SK-N-SH treated with all-trans-retinoic acid at 6 μM for 48 hours (cell line): ENCODE results near the gene HTR3E.
"Not testable (repeated sequence)": the region's sequence is repeated elsewhere in the genome, so short reads cannot be mapped to it uniquely, and the experiment has no call there.

Experiments used
- ATAC-seq: fragments of 200-7000 bp; cut with Tn5 transposase; 3 replicates; pipeline ENCODE4 v1.9.1; 2020; ENCODE audit warnings: mild to moderate bottlenecking, moderate library complexity
- ARNTL ChIP-seq: fragments of 450-650 bp; formaldehyde crosslinking; IDR thresholded peaks from 2 replicates; pipeline ENCODE4 v1.5.0; 2020; ENCODE audit warnings: low read depth, mild to moderate bottlenecking, moderate library complexity, borderline replicate concordance
- BACH2 ChIP-seq: fragments of 250-450 bp; sonication (Bioruptor Pico); IDR thresholded peaks from 2 replicates; pipeline ENCODE4 v1.9.0; 2021; ENCODE audit warnings: mild to moderate bottlenecking, borderline replicate concordance
- CSDC2 ChIP-seq: fragments of 250-450 bp; sonication (Bioruptor Pico); IDR thresholded peaks from 2 replicates; pipeline ENCODE4 v1.5.0; 2020; ENCODE audit warnings: mild to moderate bottlenecking, moderate library complexity
- ESRRG ChIP-seq: fragments of 250-450 bp; sonication (Bioruptor Pico); IDR thresholded peaks from 2 replicates; pipeline ENCODE4 v1.6.1; 2021; ENCODE audit warnings: mild to moderate bottlenecking
- GLIS3 ChIP-seq: fragments of 250-450 bp; sonication (Bioruptor Pico); IDR thresholded peaks from 2 replicates; pipeline ENCODE4 v1.5.0; 2020; ENCODE audit warnings: mild to moderate bottlenecking, moderate library complexity
- ISL1 ChIP-seq: fragments of 250-450 bp; sonication (Bioruptor Pico); IDR thresholded peaks from 2 replicates; pipeline ENCODE4 v2.1.2; 2022; ENCODE audit warnings: mild to moderate bottlenecking, moderate library complexity
- OSR1 ChIP-seq: fragments of 250-450 bp; sonication (Bioruptor Pico); IDR thresholded peaks from 2 replicates; pipeline ENCODE4 v1.8.0; 2022; ENCODE audit warnings: moderate library complexity, mild to moderate bottlenecking, inconsistent platforms
- PPARA ChIP-seq: fragments of 250-450 bp; sonication (Bioruptor Pico); IDR thresholded peaks from 2 replicates; pipeline ENCODE4 v1.5.0; 2020; ENCODE audit warnings: mild to moderate bottlenecking, borderline replicate concordance
- RARB ChIP-seq: fragments of 250-450 bp; sonication (Bioruptor Pico); IDR thresholded peaks from 2 replicates; pipeline ENCODE4 v1.8.0; 2021; ENCODE audit warnings: mild to moderate bottlenecking, moderate library complexity
- SNAI2 ChIP-seq: fragments of 250-450 bp; sonication (Bioruptor Pico); IDR thresholded peaks from 2 replicates; pipeline ENCODE4 v1.5.0; 2020; ENCODE audit warnings: mild to moderate bottlenecking, moderate library complexity
- TCF4 ChIP-seq: fragments of 250-450 bp; sonication (Bioruptor Pico); IDR thresholded peaks from 2 replicates; pipeline ENCODE4 v1.8.0; 2021; ENCODE audit warnings: mild to moderate bottlenecking, moderate library complexity, borderline replicate concordance
- TOX ChIP-seq: fragments of 250-450 bp; sonication (Bioruptor Pico); IDR thresholded peaks from 2 replicates; pipeline ENCODE4 v1.8.0; 2021; ENCODE audit warnings: mild to moderate bottlenecking, moderate library complexity, borderline replicate concordance
- ZC3H10 ChIP-seq: fragments of 250-450 bp; sonication (Bioruptor Pico); IDR thresholded peaks from 2 replicates; pipeline ENCODE4 v1.5.1; 2021; ENCODE audit warnings: mild to moderate bottlenecking, moderate library complexity
- ZFP3 ChIP-seq: fragments of 250-450 bp; sonication (Bioruptor Pico); IDR thresholded peaks from 2 replicates; pipeline ENCODE4 v1.5.0; 2020; ENCODE audit warnings: mild to moderate bottlenecking, moderate library complexity
- ZFP30 ChIP-seq: fragments of 450-650 bp; formaldehyde crosslinking; IDR thresholded peaks from 2 replicates; pipeline ENCODE4 v1.5.0; 2022; ENCODE audit warnings: mild to moderate bottlenecking, moderate library complexity
- ZNF565 ChIP-seq: fragments of 450-650 bp; formaldehyde crosslinking; conservative IDR thresholded peaks from 2 replicates; pipeline ENCODE4 v1.5.0; 2020; ENCODE audit warnings: low read depth, mild to moderate bottlenecking, moderate library complexity
- ZNF70 ChIP-seq: fragments of 450-650 bp; formaldehyde crosslinking; IDR thresholded peaks from 2 replicates; pipeline ENCODE4 v1.5.0; 2020; ENCODE audit warnings: mild to moderate bottlenecking, moderate library complexity
- ZNF8 ChIP-seq: fragments of 450-650 bp; formaldehyde crosslinking; IDR thresholded peaks from 2 replicates; pipeline ENCODE4 v1.5.0; 2020; ENCODE audit warnings: mild to moderate bottlenecking, moderate library complexity
- TF ChIP-seq, protein P1 (sequence below): fragments of 250-450 bp; sonication (Bioruptor Pico); IDR thresholded peaks from 2 replicates; pipeline ENCODE4 v1.5.1; 2020; ENCODE audit warnings: low read depth, mild to moderate bottlenecking, moderate library complexity
- TF ChIP-seq, protein P2 (sequence below): fragments of 250-450 bp; sonication (Bioruptor Pico); IDR thresholded peaks from 2 replicates; pipeline ENCODE4 v1.5.1; 2021; ENCODE audit warnings: mild to moderate bottlenecking, moderate library complexity
- TF ChIP-seq, protein P3 (sequence below): fragments of 250-450 bp; sonication (Bioruptor Pico); IDR thresholded peaks from 2 replicates; pipeline ENCODE4 v1.8.0; 2021; ENCODE audit warnings: low read depth, mild to moderate bottlenecking, moderate library complexity, borderline replicate concordance
- TF ChIP-seq, protein P4 (sequence below): fragments of 250-450 bp; sonication (Bioruptor Pico); IDR thresholded peaks from 2 replicates; pipeline ENCODE4 v1.8.0; 2020; ENCODE audit warnings: mild to moderate bottlenecking, moderate library complexity, borderline replicate concordance
- TF ChIP-seq, protein P5 (sequence below): fragments of 250-450 bp; sonication (Bioruptor Pico); IDR thresholded peaks from 2 replicates; pipeline ENCODE4 v1.5.0; 2020; ENCODE audit warnings: mild to moderate bottlenecking, moderate library complexity

The HTR3E gene

DNA sequence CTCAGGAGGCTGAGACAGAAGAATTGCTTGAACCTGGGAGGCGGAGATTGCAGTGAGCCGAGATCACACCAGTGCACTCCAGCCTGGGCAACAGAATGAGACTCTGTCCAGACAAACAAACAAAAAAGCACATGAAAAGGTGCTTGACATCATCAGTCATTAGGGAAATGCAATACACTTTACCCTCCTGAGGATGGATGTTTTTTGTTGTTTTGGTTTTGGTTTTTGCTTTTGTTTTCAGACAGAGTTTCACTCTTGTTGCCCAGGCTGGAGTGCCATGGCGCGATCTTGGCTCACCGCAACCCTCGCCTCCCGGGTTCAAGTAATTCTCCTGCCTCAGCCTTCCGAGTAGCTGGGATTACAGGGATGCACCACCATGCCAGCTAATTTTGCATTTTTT is 24.2 kb downstream of the HTR3E start:
- not testable (repeated sequence) for ATAC-seq

DNA sequence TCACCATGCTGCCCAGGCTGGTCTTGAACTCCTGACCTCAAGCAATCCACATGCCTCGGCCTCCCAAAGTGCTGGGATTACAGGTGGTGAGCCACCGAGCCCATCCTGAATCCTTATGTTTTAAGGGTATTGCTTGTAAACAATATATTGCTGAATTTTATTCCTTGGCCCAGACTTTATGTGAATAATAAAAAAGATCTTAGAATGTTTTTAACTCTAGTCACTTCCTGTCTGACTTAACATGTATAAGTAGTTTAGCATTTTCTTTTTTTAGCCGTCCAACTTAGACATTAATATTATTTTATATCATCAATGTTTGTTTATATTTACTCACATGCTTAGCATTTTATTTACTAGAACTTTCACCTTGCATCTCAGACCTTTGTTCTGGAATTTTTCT is 29.1 kb downstream of the HTR3E start:
- no peak for ATAC-seq
- TF ChIP-seq, protein P1, sequence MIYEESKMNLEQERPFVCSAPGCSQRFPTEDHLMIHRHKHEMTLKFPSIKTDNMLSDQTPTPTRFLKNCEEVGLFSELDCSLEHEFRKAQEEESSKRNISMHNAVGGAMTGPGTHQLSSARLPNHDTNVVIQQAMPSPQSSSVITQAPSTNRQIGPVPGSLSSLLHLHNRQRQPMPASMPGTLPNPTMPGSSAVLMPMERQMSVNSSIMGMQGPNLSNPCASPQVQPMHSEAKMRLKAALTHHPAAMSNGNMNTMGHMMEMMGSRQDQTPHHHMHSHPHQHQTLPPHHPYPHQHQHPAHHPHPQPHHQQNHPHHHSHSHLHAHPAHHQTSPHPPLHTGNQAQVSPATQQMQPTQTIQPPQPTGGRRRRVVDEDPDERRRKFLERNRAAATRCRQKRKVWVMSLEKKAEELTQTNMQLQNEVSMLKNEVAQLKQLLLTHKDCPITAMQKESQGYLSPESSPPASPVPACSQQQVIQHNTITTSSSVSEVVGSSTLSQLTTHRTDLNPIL (CRISPR knock-in tag), result no peak
- TF ChIP-seq ZNF70 (CRISPR knock-in tag), result no peak
- TF ChIP-seq PPARA (CRISPR knock-in tag), result no peak
- TF ChIP-seq, protein P2, sequence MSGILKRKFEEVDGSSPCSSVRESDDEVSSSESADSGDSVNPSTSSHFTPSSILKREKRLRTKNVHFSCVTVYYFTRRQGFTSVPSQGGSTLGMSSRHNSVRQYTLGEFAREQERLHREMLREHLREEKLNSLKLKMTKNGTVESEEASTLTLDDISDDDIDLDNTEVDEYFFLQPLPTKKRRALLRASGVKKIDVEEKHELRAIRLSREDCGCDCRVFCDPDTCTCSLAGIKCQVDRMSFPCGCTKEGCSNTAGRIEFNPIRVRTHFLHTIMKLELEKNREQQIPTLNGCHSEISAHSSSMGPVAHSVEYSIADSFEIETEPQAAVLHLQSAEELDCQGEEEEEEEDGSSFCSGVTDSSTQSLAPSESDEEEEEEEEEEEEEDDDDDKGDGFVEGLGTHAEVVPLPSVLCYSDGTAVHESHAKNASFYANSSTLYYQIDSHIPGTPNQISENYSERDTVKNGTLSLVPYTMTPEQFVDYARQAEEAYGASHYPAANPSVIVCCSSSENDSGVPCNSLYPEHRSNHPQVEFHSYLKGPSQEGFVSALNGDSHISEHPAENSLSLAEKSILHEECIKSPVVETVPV (CRISPR knock-in tag), result no peak
- TF ChIP-seq, protein P3, sequence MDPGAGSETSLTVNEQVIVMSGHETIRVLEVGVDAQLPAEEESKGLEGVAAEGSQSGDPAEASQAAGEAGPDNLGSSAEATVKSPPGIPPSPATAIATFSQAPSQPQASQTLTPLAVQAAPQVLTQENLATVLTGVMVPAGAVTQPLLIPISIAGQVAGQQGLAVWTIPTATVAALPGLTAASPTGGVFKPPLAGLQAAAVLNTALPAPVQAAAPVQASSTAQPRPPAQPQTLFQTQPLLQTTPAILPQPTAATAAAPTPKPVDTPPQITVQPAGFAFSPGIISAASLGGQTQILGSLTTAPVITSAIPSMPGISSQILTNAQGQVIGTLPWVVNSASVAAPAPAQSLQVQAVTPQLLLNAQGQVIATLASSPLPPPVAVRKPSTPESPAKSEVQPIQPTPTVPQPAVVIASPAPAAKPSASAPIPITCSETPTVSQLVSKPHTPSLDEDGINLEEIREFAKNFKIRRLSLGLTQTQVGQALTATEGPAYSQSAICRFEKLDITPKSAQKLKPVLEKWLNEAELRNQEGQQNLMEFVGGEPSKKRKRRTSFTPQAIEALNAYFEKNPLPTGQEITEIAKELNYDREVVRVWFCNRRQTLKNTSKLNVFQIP (CRISPR knock-in tag), result no peak
- no peak for TF ChIP-seq GLIS3 (CRISPR knock-in tag)
- TF ChIP-seq ZFP30 (CRISPR knock-in tag), result no peak
- no peak for TF ChIP-seq ZNF565 (CRISPR knock-in tag)
- TF ChIP-seq ZFP3, result no peak
- no peak for TF ChIP-seq ZNF8 (CRISPR knock-in tag)
- TF ChIP-seq ARNTL, result no peak
- TF ChIP-seq SNAI2 (CRISPR knock-in tag), result no peak
- TF ChIP-seq BACH2 (CRISPR knock-in tag), result no peak
- TF ChIP-seq ESRRG (CRISPR knock-in tag), result no peak
- no peak for TF ChIP-seq OSR1 (CRISPR knock-in tag)
- TF ChIP-seq TOX (CRISPR knock-in tag), result no peak

DNA sequence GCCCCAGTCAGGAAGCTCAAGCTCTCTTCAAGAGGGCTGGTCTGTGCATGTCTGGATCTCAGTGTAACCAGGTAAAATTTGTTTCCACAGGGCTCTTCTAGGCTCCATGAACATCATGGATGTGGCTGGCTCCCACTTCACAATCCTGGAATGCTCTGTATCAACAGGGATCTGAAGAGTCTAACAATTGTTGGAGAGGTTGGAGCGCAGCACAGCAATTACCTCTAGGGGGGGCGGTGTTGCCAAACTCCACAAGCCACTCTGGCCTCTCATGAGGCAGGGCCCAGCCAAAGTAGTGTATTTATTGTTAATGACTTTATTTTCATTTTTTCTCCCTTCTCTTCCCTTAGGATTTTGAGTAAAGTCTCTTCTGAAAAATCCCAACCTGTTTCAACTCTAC is 32.1 kb downstream of the HTR3E start:
- TF ChIP-seq ZFP3 (no peak), GLIS3 (CRISPR knock-in tag) (no peak), RARB (CRISPR knock-in tag) (no peak), CSDC2 (no peak), OSR1 (CRISPR knock-in tag) (no peak)
- ATAC-seq, result peak; percentile 88

DNA sequence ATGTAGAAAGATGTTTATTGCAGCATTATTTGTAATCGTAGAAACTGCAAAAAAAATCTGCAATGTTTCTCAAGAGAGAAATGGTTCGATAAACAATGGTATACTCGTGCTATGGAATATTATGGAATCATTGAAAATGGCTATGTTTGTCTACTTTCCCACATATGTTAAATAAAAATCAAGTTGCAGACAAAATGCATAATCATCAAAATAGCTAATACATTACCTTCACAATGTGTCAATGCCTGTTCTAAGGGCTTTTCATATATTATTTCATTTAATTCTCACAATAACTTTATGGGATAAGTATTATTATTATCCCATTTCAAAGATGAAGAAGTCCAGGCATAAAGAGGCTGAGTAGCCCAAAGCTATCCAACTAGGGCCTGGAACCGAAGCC is 36.1 kb downstream of the HTR3E start:
- no peak for ATAC-seq
- TF ChIP-seq, protein P4, sequence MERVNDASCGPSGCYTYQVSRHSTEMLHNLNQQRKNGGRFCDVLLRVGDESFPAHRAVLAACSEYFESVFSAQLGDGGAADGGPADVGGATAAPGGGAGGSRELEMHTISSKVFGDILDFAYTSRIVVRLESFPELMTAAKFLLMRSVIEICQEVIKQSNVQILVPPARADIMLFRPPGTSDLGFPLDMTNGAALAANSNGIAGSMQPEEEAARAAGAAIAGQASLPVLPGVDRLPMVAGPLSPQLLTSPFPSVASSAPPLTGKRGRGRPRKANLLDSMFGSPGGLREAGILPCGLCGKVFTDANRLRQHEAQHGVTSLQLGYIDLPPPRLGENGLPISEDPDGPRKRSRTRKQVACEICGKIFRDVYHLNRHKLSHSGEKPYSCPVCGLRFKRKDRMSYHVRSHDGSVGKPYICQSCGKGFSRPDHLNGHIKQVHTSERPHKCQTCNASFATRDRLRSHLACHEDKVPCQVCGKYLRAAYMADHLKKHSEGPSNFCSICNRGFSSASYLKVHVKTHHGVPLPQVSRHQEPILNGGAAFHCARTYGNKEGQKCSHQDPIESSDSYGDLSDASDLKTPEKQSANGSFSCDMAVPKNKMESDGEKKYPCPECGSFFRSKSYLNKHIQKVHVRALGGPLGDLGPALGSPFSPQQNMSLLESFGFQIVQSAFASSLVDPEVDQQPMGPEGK (CRISPR knock-in tag), result no peak
- TF ChIP-seq ZFP3 (no peak), TOX (CRISPR knock-in tag) (no peak), OSR1 (CRISPR knock-in tag) (no peak), RARB (CRISPR knock-in tag) (no peak), BACH2 (CRISPR knock-in tag) (no peak), ISL1 (CRISPR knock-in tag) (no peak), ESRRG (CRISPR knock-in tag) (no peak), ZC3H10 (CRISPR knock-in tag) (no peak), TCF4 (CRISPR knock-in tag) (no peak), ZNF70 (CRISPR knock-in tag) (no peak), ZFP30 (CRISPR knock-in tag) (no peak)
- TF ChIP-seq, protein P2 (CRISPR knock-in tag), result no peak
- TF ChIP-seq, protein P5, sequence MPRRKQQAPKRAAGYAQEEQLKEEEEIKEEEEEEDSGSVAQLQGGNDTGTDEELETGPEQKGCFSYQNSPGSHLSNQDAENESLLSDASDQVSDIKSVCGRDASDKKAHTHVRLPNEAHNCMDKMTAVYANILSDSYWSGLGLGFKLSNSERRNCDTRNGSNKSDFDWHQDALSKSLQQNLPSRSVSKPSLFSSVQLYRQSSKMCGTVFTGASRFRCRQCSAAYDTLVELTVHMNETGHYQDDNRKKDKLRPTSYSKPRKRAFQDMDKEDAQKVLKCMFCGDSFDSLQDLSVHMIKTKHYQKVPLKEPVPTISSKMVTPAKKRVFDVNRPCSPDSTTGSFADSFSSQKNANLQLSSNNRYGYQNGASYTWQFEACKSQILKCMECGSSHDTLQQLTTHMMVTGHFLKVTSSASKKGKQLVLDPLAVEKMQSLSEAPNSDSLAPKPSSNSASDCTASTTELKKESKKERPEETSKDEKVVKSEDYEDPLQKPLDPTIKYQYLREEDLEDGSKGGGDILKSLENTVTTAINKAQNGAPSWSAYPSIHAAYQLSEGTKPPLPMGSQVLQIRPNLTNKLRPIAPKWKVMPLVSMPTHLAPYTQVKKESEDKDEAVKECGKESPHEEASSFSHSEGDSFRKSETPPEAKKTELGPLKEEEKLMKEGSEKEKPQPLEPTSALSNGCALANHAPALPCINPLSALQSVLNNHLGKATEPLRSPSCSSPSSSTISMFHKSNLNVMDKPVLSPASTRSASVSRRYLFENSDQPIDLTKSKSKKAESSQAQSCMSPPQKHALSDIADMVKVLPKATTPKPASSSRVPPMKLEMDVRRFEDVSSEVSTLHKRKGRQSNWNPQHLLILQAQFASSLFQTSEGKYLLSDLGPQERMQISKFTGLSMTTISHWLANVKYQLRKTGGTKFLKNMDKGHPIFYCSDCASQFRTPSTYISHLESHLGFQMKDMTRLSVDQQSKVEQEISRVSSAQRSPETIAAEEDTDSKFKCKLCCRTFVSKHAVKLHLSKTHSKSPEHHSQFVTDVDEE (CRISPR knock-in tag), result no peak
- TF ChIP-seq, protein P1 (CRISPR knock-in tag), result no peak
- TF ChIP-seq, all 23 proteins: peak for 0
